Mononuclear cell (primary cell): ENCODE measurements around the gene DYNLL1. TPM values are rescaled to one million over a fixed set of nuclear protein-coding genes. Genes with fewer than 3 reads are reported as not detected.

Experiments
- H3K27me3 ChIP-seq: 2 replicates; pipeline ENCODE4 v1.6.0; 2011; ENCODE audit warnings: low read length, control low read depth; ENCODE audit not compliant: insufficient read depth
- H3K4me1 ChIP-seq: 2 replicates; pipeline ENCODE4 v1.5.1; 2011; ENCODE audit warnings: mild to moderate bottlenecking, low read length, control low read depth; ENCODE audit not compliant: insufficient read depth
- H3K4me3 ChIP-seq: 2 replicates; pipeline ENCODE4 v1.5.1; 2011; ENCODE audit warnings: mild to moderate bottlenecking, low read length, moderate library complexity
- H3K9me3 ChIP-seq: 2 replicates; pipeline ENCODE4 v1.5.1; 2011; ENCODE audit warnings: low read depth, mild to moderate bottlenecking, control low read depth, low read length
- total RNA-seq: library from RNA; depleted of rRNA; stranded (reverse); fragments of >200 nt; gene quantifications from one replicate; pipeline ENCODE4 v1.2.3, GENCODE V29; 2012

DYNLL1 gene
- total RNA-seq, 1 donor = 34.0 TPM

- no peak overlapping the region for H3K4me3 ChIP-seq
- no peaks in the 10 kb centered on the region for H3K27me3 ChIP-seq
- H3K4me1 ChIP-seq = peaks cover 42% of the 10 kb centered on the region
- H3K9me3 ChIP-seq = no peaks in the 10 kb centered on the region
Measured at GRCh38 chr12:120544691-120545090, 48.8 kb downstream of the DYNLL1 start.

DNA sequence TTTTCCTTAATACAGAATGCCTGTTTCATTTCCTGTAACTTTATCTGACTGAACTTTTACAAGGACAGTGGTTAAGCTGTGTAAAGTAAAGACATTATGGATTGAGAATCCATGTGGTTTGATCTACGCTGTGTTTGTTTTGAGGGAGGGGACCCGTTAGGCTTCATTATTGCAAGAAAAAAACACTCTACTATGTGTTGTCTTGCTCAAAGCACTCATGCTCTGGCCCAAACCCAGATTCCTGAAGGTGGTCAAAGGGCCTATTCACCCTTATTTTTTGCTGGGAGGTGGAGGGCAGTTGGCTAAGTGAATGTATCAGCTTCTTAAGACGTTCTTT is 50.1 kb downstream of the DYNLL1 start:
- Histone ChIP-seq H3K9me3 (no peaks in the 10 kb centered on the region), H3K4me1 (peaks cover 42% of the 10 kb centered on the region), H3K27me3 (no peaks in the 10 kb centered on the region), H3K4me3 (no peak overlapping the region)

Other genes starting within 250 kb of the DYNLL1 start
- 80.8 TPM for gene PXN, start 230.4 kb upstream of the DYNLL1 start, total RNA-seq
- under 0.01 TPM for gene RNU4-2, start 204.2 kb upstream of the DYNLL1 start, total RNA-seq
- gene RNU4-1, start 202.9 kb upstream of the DYNLL1 start, total RNA-seq = under 0.01 TPM
- gene SIRT4, start 193.8 kb upstream of the DYNLL1 start, total RNA-seq = 0.10 TPM
- 0.31 TPM for gene PLA2G1B, start 168.3 kb upstream of the DYNLL1 start, total RNA-seq
- gene MSI1, start 126.9 kb upstream of the DYNLL1 start, total RNA-seq = not detected
- 138 TPM for gene COX6A1, start 58.0 kb upstream of the DYNLL1 start, total RNA-seq
- gene TRIAP1, start 49.7 kb upstream of the DYNLL1 start, total RNA-seq = 25.6 TPM
- 11.0 TPM for gene GATC, start 49.7 kb upstream of the DYNLL1 start, total RNA-seq
- 84.7 TPM for gene SRSF9, start 26.4 kb upstream of the DYNLL1 start, total RNA-seq
- 4.5 TPM for gene COQ5, start 33.0 kb downstream of the DYNLL1 start, total RNA-seq
- 218 TPM for gene RNF10, start 38.2 kb downstream of the DYNLL1 start, total RNA-seq
- gene POP5, start 85.3 kb downstream of the DYNLL1 start, total RNA-seq = 12.7 TPM
- gene CABP1, start 144.5 kb downstream of the DYNLL1 start, total RNA-seq = not detected
- gene MLEC, start 191.0 kb downstream of the DYNLL1 start, total RNA-seq = 11.5 TPM
- 5.6 TPM for gene UNC119B, start 214.3 kb downstream of the DYNLL1 start, total RNA-seq
- 6.6 TPM for gene ACADS, start 229.7 kb downstream of the DYNLL1 start, total RNA-seq